T-helper 17 cell (primary cell): ENCODE measurements around the gene MYO1D. TPM values are rescaled to one million over a fixed set of nuclear protein-coding genes. Genes with fewer than 3 reads are reported as not detected.

Source experiments
- ATAC-seq: fragments of 150-1000 bp; cut with Tn5 transposase; 2 replicates; pipeline ENCODE4 v1.10.0; 2021; ENCODE audit warnings: mild to moderate bottlenecking, moderate library complexity
- DNase-seq, 3 donors: peaks; one replicate each; pipeline versions ENCODE4 v3.0.0 to v3.0.0-alpha.2; 2020 to 2021
- H3K9me3 ChIP-seq: one replicate; pipeline ENCODE4 v1.7.0; 2013; ENCODE audit warnings: low read length, mild to moderate bottlenecking; ENCODE audit not compliant: control insufficient read depth, poor library complexity, severe bottlenecking
- H3K27ac Mint-ChIP-seq: one replicate; pipeline ENCODE4 v1.8.0; 2022; ENCODE audit warnings: mild to moderate bottlenecking, moderate library complexity, mixed read lengths
- H3K27me3 Mint-ChIP-seq: one replicate; pipeline ENCODE4 v1.8.0; 2022; ENCODE audit warnings: mixed read lengths
- H3K36me3 Mint-ChIP-seq: one replicate; pipeline ENCODE4 v1.8.0; 2022; ENCODE audit warnings: low read depth, mixed read lengths
- H3K4me1 Mint-ChIP-seq: one replicate; pipeline ENCODE4 v1.8.0; 2022; ENCODE audit warnings: mild to moderate bottlenecking, mixed read lengths
- H3K4me3 Mint-ChIP-seq: one replicate; pipeline ENCODE4 v1.8.0; 2022; ENCODE audit warnings: mild to moderate bottlenecking, moderate library complexity, mixed read lengths
- total RNA-seq, 4 donors: library from RNA in 2 of 4; stranded (reverse) in 2 of 4; gene quantifications; one replicate each; pipeline ENCODE4 v1.2.3 and lab custom pipeline; 2022 to 2026

Gene MYO1D
- total RNA-seq, 2 donors from 2014 or later, result 9.1 to 12.4 TPM

DNA sequence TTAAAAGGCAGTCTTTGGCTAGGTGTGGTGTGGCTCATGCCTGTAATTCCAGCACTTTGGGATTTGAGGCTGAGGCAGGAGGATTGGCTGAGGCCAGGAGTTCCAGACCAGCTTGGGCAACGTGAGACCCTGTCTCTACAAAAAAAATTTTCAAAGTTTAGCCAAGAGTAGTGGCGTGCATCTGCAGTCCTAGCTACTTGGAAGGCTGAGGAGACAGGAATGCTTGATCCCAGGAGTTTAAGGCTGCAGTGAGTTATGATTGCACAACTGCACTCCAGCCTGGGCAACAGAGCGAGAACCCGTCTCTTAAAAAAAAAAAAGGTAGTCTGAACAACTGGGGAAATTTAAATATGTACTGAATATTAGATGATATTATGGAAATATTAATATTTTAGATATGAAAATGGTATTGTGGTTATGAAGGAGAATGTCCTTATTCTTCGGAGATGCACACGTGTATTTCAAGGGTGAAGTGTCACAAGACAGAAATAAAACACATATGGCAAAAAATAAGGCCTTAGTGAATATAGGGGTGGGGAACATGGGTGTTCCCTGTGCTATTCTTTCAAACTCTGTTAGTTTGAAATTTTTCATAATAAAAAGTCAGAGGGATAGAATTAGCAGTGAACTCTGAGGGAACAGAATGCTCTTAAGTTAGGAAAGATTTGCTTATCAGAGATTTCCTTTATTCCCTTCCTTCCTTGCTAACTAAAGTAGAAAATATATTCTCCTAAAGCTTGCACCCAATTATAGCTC lies 245.4 kb downstream of the MYO1D start:
- no peak for ATAC-seq

DNA sequence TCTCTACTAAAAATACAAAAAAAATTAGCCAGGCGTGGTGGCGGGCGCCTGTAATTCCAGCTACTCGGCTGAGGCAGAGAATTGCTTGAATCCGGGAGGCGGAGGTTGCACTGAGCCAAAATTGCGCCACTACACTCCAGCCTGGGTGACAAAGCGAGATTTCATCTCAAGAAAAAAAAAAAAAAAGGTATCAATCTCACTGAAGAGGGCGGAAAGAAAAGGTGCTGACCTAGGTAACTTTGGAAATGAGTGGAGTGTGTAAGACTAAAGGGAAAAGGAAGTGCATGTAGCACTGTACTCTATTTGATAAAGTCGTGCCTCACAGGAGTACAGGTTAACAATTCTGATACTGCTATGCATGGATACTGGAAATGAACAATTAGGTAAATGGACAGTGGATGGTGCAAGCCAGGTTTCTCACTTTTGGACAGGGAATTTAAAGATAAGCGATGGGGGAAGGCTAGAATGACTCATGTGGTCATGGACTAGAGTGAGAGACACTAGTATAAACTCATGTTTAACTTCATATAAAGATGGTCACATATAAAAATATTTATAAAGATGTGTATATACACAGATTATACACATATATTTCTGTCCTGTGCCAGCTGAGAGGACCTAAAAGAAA lies 247.2 kb downstream of the MYO1D start:
- DNase-seq (no peak), ATAC-seq (no peak)
- Mint-ChIP-seq H3K4me1 (peaks cover 2% of the 10 kb centered on the region), H3K36me3 (peaks cover 3% of the 10 kb centered on the region), H3K27me3 (no peaks in the 10 kb centered on the region), H3K4me3 (no peak overlapping the region), H3K27ac (no peak overlapping the region)
- no peaks in the 10 kb centered on the region for H3K9me3 ChIP-seq

More for the DNA sequence above, 245.4 kb downstream of the MYO1D start:
- no peak overlapping the region for H3K4me3 Mint-ChIP-seq
- no peaks in the 10 kb centered on the region for H3K27me3 Mint-ChIP-seq
- H3K9me3 ChIP-seq, result no peaks in the 10 kb centered on the region
- DNase-seq, result no peak
- no peak overlapping the region for H3K27ac Mint-ChIP-seq
- H3K36me3 Mint-ChIP-seq, result peaks cover 5% of the 10 kb centered on the region
- peaks cover 2% of the 10 kb centered on the region for H3K4me1 Mint-ChIP-seq

DNA sequence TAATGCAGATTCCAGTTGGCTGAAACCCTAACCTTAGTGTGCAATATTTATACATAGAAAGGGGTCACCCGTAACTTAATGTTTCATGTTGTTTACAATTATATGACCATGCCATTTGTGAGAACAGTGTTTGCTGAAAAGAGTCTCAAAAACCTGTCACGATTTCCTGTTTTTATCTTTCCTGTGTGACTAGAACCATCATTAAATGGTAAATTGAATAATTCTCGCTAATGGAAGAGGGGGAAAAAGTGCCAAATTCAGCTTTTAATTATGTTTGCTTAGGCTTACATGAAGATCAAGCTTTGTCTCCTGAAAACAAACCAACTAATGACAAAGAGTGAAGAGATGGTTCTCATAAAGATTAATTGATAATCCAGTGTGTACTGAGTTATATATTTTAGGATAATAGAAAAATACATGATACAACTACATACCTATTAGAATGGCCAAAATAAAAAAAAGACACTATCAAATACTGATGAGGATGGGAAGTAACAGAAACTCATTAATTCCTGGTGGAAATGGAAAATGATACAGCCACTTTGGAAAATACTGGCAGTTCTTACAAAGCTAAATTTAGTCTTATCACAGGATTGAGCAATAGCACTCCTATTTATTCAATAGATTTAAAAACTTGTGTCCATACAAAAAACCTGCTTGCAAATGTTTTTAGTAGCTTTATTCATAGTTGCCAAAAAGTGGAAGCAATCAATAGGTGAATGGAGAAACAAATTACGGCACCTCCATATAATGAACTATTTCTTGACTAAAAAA lies 248.5 kb downstream of the MYO1D start:
- Mint-ChIP-seq H3K27me3 (no peaks in the 10 kb centered on the region), H3K4me1 (peaks cover 2% of the 10 kb centered on the region), H3K36me3 (peaks cover 3% of the 10 kb centered on the region), H3K27ac (no peak overlapping the region), H3K4me3 (no peak overlapping the region)
- no peak for ATAC-seq
- no peaks in the 10 kb centered on the region for H3K9me3 ChIP-seq
- DNase-seq, result no peak

DNA sequence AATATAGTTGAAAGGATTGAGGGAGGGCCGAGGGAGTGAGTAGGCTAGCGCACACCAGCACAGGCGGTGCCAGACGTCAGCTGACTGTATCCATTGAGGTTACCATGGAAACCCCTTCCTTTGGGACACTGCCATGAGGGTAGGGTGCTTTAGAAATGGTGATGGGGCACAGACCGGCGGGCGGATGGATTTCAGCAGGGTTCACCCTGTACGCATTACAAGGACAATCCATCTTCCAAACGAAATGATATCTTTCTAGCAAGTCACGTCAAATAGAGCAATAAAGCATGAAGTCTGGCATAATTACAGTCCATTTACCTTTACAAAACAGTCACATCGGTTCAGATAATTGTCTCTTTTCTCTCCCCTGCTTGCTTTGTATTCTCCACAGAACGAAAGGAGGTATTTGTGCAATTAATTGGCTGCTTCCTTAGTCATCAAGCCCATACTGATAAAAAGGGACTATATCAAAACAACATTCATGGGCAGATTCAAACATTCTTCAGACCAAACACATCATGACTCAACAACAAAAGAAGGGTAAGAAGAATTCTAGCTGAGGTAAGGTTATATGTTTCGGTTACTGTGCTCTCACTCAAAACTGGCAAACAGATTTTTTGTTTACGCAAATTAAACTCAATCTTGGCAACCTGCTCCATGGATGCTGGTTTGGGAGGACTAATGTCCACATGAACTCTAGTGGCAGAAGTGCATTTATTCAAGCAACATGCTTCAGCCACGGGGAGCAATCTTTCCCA lies 249.5 kb downstream of the MYO1D start:
- Mint-ChIP-seq H3K36me3 (peaks cover 3% of the 10 kb centered on the region), H3K4me3 (no peak overlapping the region), H3K27ac (no peak overlapping the region), H3K27me3 (no peaks in the 10 kb centered on the region), H3K4me1 (peaks cover 2% of the 10 kb centered on the region)
- ATAC-seq (no peak), DNase-seq (no peak)
- no peaks in the 10 kb centered on the region for H3K9me3 ChIP-seq

DNA sequence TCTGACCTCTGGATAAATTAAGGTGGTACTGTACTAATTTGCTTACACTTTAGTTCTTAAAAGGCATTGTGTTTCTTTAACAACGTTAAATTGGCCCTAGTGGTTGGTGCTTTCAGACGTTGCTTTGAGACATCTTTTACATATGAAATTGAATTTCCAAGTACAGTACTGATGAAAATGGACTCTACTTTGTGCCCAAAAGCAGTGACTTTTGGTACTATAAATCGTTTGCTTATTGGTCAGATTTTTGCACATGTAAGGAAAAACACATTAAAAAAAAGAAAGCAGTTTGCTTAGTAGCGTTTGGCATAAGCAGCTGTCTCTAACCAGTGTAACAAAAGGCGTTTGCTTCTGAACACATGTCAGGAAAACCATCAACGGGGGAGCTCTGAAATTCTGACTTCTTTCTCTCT lies 250.5 kb downstream of the MYO1D start:
- H3K9me3 ChIP-seq, result no peaks in the 10 kb centered on the region
- Mint-ChIP-seq H3K27me3 (no peaks in the 10 kb centered on the region), H3K4me3 (no peak overlapping the region), H3K4me1 (peaks cover 4% of the 10 kb centered on the region), H3K27ac (no peak overlapping the region), H3K36me3 (peaks cover 3% of the 10 kb centered on the region)
- DNase-seq (no peak), ATAC-seq (no peak)

- Mint-ChIP-seq H3K4me1 (peaks cover 4% of the 10 kb centered on the region), H3K27ac (no peak overlapping the region), H3K4me3 (no peak overlapping the region), H3K27me3 (no peaks in the 10 kb centered on the region), H3K36me3 (peaks cover 3% of the 10 kb centered on the region)
- no peak for DNase-seq
- ATAC-seq, result no peak
- no peaks in the 10 kb centered on the region for H3K9me3 ChIP-seq
These were observed 251.0 kb downstream of the MYO1D start for GRCh38 chr17:32625971-32626370.

DNA sequence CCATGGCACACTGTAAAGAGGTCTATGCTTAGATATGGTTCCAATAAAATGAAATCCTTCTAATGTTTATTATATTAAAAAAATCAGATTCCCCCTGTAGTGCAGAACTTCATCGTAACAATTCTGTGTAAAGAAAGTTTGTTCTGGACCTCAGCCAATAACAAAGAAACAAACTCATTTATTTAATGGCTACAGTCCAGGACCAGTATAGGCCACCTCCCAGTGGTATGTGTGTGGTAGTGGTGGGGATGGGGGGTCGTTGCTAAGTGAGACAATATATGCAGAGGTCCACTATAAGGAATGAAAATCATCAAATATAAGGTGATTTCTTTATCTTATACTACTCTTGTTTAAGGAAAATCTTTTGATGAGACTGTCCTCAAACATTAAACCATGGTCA lies 253.7 kb downstream of the MYO1D start:
- H3K9me3 ChIP-seq, result no peaks in the 10 kb centered on the region
- ATAC-seq (no peak), DNase-seq (no peak)
- Mint-ChIP-seq H3K4me1 (peaks cover 4% of the 10 kb centered on the region), H3K27ac (no peak overlapping the region), H3K4me3 (no peak overlapping the region), H3K36me3 (peaks cover under 1% of the 10 kb centered on the region), H3K27me3 (no peaks in the 10 kb centered on the region)

DNA sequence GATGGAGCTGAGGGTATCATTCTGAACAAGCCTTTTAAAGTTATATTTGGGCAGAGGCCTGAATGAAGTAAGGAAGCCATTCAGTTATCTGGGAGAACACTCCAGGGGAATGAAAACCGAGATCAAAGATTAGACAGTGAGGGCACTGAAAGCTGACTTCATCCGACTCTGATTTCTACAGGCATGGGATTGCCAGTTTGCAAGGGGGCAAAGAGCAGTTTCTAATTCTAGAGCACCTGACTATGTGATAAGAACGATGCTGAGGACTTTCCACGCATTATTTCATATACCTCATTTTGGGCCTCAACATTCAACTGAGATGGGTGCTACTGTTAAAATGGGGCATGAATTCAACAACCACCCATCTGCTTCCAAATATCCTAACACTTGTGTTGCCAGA lies 254.4 kb downstream of the MYO1D start:
- Mint-ChIP-seq H3K27me3 (no peaks in the 10 kb centered on the region), H3K36me3 (no peaks in the 10 kb centered on the region), H3K4me1 (peaks cover 4% of the 10 kb centered on the region), H3K4me3 (no peak overlapping the region), H3K27ac (peak overlapping the region; percentile 2)
- DNase-seq (no peak), ATAC-seq (no peak)
- no peaks in the 10 kb centered on the region for H3K9me3 ChIP-seq

DNA sequence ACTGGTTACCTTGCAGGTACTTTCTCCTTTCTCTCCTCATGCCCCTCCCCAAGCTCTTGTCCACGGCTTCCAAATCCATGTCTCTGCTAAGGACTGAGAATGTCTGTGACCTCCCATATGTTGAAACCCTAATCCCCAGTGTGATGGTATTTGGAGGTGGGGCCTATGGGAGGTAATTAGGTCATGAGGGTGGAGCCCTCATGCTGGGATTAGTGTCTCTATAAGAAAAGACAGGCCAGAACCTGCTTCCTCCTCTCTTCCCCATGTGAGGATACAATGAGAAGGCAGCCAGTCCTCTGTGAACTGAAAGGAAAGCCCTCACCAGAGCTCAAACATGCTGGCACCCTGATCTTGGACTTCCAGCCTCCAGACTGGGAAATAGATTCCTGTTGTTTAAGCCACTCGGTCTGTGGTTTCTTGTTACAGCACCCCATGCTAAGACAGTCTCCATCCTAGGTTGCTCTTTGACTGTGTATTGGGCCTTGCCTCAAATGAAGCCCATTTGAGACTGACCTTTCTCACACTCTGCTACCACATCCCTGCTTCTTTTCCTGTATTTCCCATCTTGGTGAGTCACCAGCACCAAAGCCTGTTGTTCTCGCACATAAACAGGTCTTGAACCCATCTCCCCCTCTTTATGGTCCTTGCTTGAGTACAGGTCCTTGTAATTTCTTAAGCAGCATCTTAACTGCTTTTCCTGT lies 255.2 kb downstream of the MYO1D start:
- H3K27ac Mint-ChIP-seq, result peak overlapping the region; percentile 2
- H3K27me3 Mint-ChIP-seq, result no peaks in the 10 kb centered on the region
- H3K4me3 Mint-ChIP-seq, result no peak overlapping the region
- DNase-seq (no peak), ATAC-seq (no peak)
- H3K4me1 Mint-ChIP-seq, result peaks cover 2% of the 10 kb centered on the region
- H3K36me3 Mint-ChIP-seq, result no peaks in the 10 kb centered on the region
- H3K9me3 ChIP-seq, result no peaks in the 10 kb centered on the region

DNA sequence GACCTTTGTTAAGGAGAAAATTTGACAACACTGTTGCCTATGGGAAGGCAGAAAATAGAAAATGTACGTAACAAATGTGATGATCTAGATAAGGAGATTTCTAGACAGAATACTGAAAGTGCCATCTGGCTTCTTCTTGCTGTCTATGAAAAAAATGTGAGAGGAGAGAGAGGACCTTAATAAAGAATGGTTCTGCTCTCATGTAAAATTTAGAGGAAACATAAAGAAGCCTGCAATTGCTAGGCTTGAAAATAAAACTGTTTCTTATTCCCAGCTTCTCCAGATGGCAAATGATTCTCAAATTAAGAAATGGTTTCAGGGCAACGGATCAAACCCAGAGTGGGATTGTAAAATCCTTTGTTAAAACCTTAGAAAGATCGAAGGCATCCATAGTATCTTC lies 261.6 kb downstream of the MYO1D start:
- no peaks in the 10 kb centered on the region for H3K36me3 Mint-ChIP-seq
- H3K9me3 ChIP-seq, result no peaks in the 10 kb centered on the region
- no peak overlapping the region for H3K4me3 Mint-ChIP-seq
- DNase-seq (no peak), ATAC-seq (no peak)
- no peaks in the 10 kb centered on the region for H3K4me1 Mint-ChIP-seq
- H3K27me3 Mint-ChIP-seq, result no peaks in the 10 kb centered on the region
- no peak overlapping the region for H3K27ac Mint-ChIP-seq

- H3K4me3 Mint-ChIP-seq, result no peak overlapping the region
- H3K36me3 Mint-ChIP-seq, result no peaks in the 10 kb centered on the region
- no peak overlapping the region for H3K27ac Mint-ChIP-seq
- no peaks in the 10 kb centered on the region for H3K27me3 Mint-ChIP-seq
- H3K4me1 Mint-ChIP-seq, result peaks cover 6% of the 10 kb centered on the region
- no peak for DNase-seq
- no peaks in the 10 kb centered on the region for H3K9me3 ChIP-seq
- no peak for ATAC-seq
These were observed 266.0 kb downstream of the MYO1D start for GRCh38 chr17:32610943-32611342.

DNA sequence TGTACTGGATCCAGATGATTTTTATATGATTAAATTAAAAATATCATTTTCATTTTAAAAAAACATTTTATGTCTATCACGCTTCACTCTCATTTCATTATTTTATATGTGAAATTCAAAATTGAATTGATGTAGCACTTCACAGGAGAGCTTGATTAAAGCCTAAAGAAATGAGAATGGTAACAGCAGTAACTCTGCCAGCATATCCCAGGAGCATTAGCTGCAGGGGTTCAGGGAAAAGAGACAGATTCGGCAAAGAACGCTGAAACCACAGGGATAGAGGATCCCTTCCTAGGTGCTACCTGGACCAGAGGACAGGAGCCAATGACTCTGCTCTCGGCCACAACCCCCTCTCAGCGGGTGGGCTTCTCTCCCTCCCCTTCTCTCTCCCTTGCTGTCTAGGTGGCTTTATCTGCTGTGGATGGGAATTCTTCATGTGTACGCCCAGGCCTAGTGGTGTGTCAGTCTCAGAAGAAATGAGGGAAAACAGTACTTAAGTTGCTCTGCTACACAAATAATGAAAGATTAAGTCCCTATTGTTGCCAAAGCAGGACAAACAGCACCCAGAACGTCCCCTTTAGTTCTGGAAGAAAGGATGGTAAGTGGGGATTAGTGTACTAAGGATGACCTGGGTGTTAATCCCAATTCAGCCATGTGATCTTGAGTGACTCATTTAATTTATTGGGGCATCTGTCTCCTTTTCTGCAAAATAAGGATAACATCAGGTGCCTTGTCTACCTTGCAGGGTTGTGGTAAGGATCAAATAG lies 266.9 kb downstream of the MYO1D start:
- no peaks in the 10 kb centered on the region for H3K9me3 ChIP-seq
- Mint-ChIP-seq H3K36me3 (no peaks in the 10 kb centered on the region), H3K4me1 (peaks cover 6% of the 10 kb centered on the region), H3K4me3 (no peak overlapping the region), H3K27ac (no peak overlapping the region), H3K27me3 (no peaks in the 10 kb centered on the region)
- DNase-seq (no peak), ATAC-seq (no peak)
